Activated naive CD4-positive, alpha-beta T cell treated with anti-CD3 and anti-CD28 coated beads, Interleukin-2, amount 50 U/mL, for 72 hours (primary cell): ENCODE results near the gene CCDC81. TPM values are rescaled to one million over a fixed set of nuclear protein-coding genes. Genes with fewer than 3 reads are reported as not detected.

Experiments
- ATAC-seq, 2 donors: fragments of 150-1000 bp; cut with Tn5 transposase; 2 replicates each; pipeline ENCODE4 v1.10.0; 2021; ENCODE audit warnings: mild to moderate bottlenecking in 2 of 2, moderate library complexity in 2 of 2
- DNase-seq, 2 donors: peaks; one replicate each; pipeline ENCODE4 v3.0.0; 2021 to 2022; ENCODE audit warnings: low spot score in 2 of 2
- H3K27ac Mint-ChIP-seq, 2 donors: one replicate each; pipeline ENCODE4 v1.8.0; 2022; ENCODE audit warnings: mild to moderate bottlenecking in 2 of 2, mixed read lengths in 2 of 2
- H3K36me3 Mint-ChIP-seq, 2 donors: one replicate each; pipeline ENCODE4 v1.8.0; 2022; ENCODE audit warnings: mixed read lengths in 2 of 2
- H3K9me3 Mint-ChIP-seq, 2 donors: one replicate each; pipeline ENCODE4 v1.8.0; 2022; ENCODE audit warnings: mixed read lengths in 2 of 2
- total RNA-seq, 2 donors: library from RNA; stranded (reverse); gene quantifications; one replicate each; pipeline ENCODE4 v1.2.3, GENCODE V29; 2022

The CCDC81 gene
- total RNA-seq, 2 donors from 2014 or later = 0.66 to 2.6 TPM

DNA sequence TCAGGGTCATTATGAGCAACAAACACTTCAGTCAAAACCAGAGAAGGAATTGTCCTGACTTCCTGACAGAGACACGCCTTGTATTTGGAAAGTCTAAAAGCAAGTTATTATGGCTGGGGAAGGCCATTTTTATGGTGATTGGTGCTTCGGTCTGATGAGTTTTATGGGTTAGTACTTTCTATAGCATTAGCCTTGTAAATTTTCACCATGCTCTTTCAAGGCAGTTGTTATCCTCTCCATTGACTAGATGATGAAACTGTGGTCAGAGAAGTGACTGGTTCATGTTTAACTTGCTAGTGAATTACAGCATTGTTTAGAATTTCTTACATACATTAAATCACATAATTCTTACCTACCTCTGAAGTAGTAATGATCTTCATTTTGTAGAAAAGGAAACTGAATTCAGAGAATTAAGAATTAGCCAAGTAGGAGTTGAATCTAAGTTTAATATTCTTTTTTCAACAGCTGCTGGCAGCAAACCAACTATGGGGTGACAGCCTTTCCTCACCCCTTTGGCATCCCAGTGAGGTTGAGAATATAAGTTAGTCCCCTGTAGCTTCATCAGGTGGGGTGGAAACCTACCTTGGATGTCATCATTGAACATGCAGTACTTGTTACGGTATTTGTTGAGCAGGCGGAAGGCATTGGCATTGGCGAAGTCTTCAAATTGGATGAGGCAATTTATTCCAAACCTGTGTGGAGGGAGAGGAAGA is 90.0 kb downstream of the CCDC81 start:
- Mint-ChIP-seq H3K9me3 (no peaks in the 10 kb centered on the region), H3K36me3 (no peaks in the 10 kb centered on the region), H3K27ac (no peak overlapping the region)
- DNase-seq (no peak), ATAC-seq (no peak)

DNA sequence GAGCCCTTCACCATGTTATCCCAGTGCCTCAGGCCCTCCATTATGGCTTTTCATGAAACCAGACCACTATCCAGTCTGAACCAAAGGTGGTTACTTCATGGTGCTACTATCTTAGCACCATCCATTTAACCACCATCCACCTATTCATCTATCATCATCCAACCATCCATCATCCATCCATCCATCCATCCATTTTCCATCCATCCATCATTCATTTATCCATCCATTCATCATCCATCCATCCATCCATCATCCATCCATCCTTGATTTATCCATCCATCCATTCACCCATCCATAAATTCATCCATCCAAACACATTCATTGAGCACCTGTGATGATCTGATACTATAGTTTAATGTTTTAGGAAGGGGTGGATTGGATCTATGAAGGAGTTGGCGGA is 93.5 kb downstream of the CCDC81 start:
- H3K27ac Mint-ChIP-seq = no peak overlapping the region
- no peak for ATAC-seq
- H3K36me3 Mint-ChIP-seq = peaks cover 0 to 6% of the 10 kb centered on the region in 2 donors
- H3K9me3 Mint-ChIP-seq = no peaks in the 10 kb centered on the region
- no peak for DNase-seq

DNA sequence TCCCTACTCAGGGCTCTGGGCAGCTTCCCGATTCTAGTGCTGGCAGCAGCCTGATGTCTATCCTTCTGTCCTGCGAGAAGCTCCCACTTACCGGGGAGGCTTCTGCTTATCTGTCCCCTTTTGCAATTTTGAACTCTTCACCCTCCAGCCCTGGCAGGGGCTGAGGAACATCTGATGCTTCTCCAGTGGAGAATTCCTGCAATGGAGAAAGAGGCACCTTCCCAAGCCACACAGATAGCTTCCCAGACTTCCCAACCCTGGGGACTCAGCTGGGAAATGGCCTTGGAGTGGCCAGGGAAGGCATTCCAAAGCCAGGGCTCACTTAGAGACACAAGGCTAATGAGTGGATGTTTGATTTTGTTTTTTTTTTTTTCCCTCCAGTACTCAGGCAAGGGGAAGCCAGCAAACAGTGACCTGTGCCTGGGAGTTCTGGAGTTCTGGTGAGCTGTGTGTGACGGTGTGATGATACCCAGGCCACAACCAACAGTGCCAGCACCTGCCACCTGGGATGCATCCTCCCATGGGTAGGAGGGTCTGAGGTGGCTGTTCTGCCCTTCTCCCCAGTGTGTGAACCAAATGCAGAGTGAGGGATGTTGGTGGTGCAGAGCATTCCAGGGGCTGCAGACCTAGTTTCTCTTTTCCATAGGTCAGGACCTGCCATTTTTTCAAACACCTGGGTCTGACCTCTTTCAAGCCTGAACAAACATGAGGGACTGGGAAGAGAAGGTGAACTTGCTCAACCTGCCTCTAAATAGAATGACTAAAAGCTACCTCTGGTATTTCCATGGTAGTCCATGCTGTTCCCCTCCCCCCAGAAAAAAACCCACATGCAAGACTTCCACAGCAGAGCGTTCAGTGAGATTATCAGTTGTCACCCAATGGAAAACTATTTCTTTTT is 95.1 kb downstream of the CCDC81 start:
- Mint-ChIP-seq H3K9me3 (no peaks in the 10 kb centered on the region), H3K27ac (no peak overlapping the region), H3K36me3 (peaks cover 0 to 6% of the 10 kb centered on the region in 2 donors)
- ATAC-seq = no peak
- DNase-seq = no peak

Other genes with a start within 250 kb of the CCDC81 start
- gene EED, start 130.1 kb upstream of the CCDC81 start, total RNA-seq = 100 to 1,000 TPM in 1 of 2 donors, 10 to 100 TPM in 1; 55.1 to 104 TPM
- 10 to 100 TPM; 41.5 to 47.8 TPM for gene HIKESHI, start 72.6 kb upstream of the CCDC81 start, total RNA-seq